Measurements from ENCODE around the gene TYK2. TPM values are rescaled to one million over a fixed set of nuclear protein-coding genes. Genes with fewer than 3 reads are reported as not detected.

TYK2 gene
- total and polyA plus RNA-seq, 9 of the 15 experiments (the other 6 are each of a cell fraction or from before 2014, with no cell fraction given): 15.0 to 182 (median 85.9) TPM

DNA sequence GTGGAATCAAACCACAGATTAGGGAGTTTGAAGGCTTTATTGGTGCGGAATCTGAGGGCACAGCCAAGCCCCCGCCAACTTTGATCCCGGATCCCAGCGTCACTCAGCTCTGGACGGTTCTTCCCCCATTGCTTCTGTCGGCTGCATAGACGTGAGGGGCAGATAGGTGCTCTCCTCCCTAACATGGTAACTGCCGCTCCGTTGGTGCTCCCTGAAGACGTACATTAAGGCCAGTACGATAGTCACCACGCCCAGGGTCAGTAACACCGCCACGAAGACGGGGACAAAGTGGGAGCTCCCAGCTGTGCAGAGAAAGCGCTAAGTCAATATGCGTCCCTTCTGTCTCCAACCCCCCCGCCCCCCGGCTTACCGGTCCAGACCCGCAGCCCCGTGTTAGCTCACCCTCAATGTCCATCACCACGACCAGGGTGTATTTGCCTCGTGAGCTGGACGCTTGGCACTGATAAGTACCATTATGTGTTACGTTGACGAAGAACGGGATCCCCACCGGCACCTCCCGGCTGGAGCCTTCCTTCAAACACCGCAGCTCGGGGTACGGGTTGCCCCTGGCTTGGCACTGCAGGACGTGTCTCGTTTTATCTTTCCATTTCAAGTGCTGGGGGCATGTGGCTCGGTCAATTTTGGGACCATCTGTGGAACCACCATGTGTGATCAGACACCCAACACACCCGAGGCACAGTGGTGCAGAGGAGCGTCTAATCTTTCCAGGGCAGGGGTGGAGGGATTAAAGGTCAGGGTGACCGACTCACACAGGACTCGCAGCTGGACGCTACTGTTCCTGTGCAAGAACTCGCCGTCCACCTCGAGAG, 46.4 kb downstream of the TYK2 start (continued):
- no peak for TF ChIP-seq SAFB (IDR thresholded peaks at IDR 0.05; ENCODE audit: borderline replicate concordance, low read depth, low read length)
- TF ChIP-seq, protein P1, sequence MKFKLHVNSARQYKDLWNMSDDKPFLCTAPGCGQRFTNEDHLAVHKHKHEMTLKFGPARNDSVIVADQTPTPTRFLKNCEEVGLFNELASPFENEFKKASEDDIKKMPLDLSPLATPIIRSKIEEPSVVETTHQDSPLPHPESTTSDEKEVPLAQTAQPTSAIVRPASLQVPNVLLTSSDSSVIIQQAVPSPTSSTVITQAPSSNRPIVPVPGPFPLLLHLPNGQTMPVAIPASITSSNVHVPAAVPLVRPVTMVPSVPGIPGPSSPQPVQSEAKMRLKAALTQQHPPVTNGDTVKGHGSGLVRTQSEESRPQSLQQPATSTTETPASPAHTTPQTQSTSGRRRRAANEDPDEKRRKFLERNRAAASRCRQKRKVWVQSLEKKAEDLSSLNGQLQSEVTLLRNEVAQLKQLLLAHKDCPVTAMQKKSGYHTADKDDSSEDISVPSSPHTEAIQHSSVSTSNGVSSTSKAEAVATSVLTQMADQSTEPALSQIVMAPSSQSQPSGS (CRISPR knock-in tag; IDR thresholded peaks at IDR 0.05): no peak
- peak; percentile 20; the same call in 1 of the 2 replicates for TF ChIP-seq DPF2 (IDR thresholded peaks at IDR 0.05)
- TF ChIP-seq POLR2AphosphoS5 (IDR thresholded peaks at IDR 0.05; ENCODE audit: control insufficient read depth, insufficient read depth, low read depth, low read length): peak; percentile 44
- TF ChIP-seq SIN3A (IDR thresholded peaks at IDR 0.05; ENCODE audit: borderline replicate concordance in 2 of 2, control insufficient read depth in 1 of 2, low read depth in 2 of 2, low read length in 2 of 2): 0 out of 4 replicates have a peak, but pooled peaks have one; percentile 13 to 31
- TF ChIP-seq HDAC3 (IDR thresholded peaks at IDR 0.05; ENCODE audit: borderline replicate concordance, partially characterized antibody): peak; percentile 14
- no peak for TF ChIP-seq ZNF655 (CRISPR knock-in tag; IDR thresholded peaks at IDR 0.05)

Data from K562 (cell line).